MM.1S (cell line): ENCODE results near the gene NFATC1.
"Not testable (repeated sequence)": the region's sequence is repeated elsewhere in the genome, so short reads cannot be mapped to it uniquely, and the experiment has no call there.

ENCODE experiments used
- DNase-seq: peaks from one replicate; pipeline ENCODE4 v3.0.0-alpha.2; 2015
- H2AFZ ChIP-seq: fragments of 300-600 bp; sonication (generic); 2 replicates; pipeline ENCODE4 v1.6.0; 2016; ENCODE audit warnings: antibody characterized with exemption, low read length
- H3F3A ChIP-seq: fragments of 300-600 bp; sonication (generic); 2 replicates; pipeline ENCODE4 v1.6.1; 2016; ENCODE audit warnings: mild to moderate bottlenecking, antibody characterized with exemption, low read length, moderate library complexity, mixed read lengths; ENCODE audit not compliant: insufficient read depth
- H3K27ac ChIP-seq: fragments of 300-600 bp; sonication (generic); 2 replicates; pipeline ENCODE4 v1.5.1; 2016; ENCODE audit warnings: mild to moderate bottlenecking, low read length
- H3K27me3 ChIP-seq: fragments of 300-600 bp; sonication (generic); replicated peaks from 2 replicates; pipeline ENCODE4 v1.6.0; 2016; ENCODE audit warnings: low read length; ENCODE audit not compliant: insufficient read depth
- H3K36me3 ChIP-seq: fragments of 300-600 bp; sonication (generic); replicated peaks from 2 replicates; pipeline ENCODE4 v1.6.1; 2016; ENCODE audit warnings: mild to moderate bottlenecking, low read length, mixed read lengths; ENCODE audit not compliant: insufficient read depth
- H3K4me1 ChIP-seq: fragments of 300-600 bp; sonication (generic); 2 replicates; pipeline ENCODE4 v1.6.1; 2016; ENCODE audit warnings: low read length, mixed read lengths
- H3K4me2 ChIP-seq: fragments of 300-600 bp; sonication (generic); 2 replicates; pipeline ENCODE4 v1.6.0; 2016; ENCODE audit warnings: low read depth, low read length
- H3K4me3 ChIP-seq: fragments of 300-600 bp; sonication (generic); 2 replicates; pipeline ENCODE4 v1.5.1; 2016; ENCODE audit warnings: low read length, mixed read lengths
- H3K79me2 ChIP-seq: fragments of 300-600 bp; sonication (generic); 2 replicates; pipeline ENCODE4 v1.6.1; 2016; ENCODE audit warnings: mixed run types, low read length, mixed read lengths
- H3K9ac ChIP-seq: fragments of 300-600 bp; sonication (generic); 2 replicates; pipeline ENCODE4 v1.6.1; 2016; ENCODE audit warnings: low read length, mixed read lengths
- H3K9me2 ChIP-seq: fragments of 300-600 bp; sonication (generic); replicated peaks from 2 replicates; pipeline ENCODE4 v1.6.1; 2016; ENCODE audit warnings: mild to moderate bottlenecking, low read length, mixed read lengths; ENCODE audit not compliant: insufficient read depth
- H3K9me3 ChIP-seq: fragments of 300-600 bp; sonication (generic); replicated peaks from 2 replicates; pipeline ENCODE4 v1.6.1; 2016; ENCODE audit warnings: mild to moderate bottlenecking, low read length, mixed read lengths; ENCODE audit not compliant: insufficient read depth
- H4K20me1 ChIP-seq: fragments of 300-600 bp; sonication (generic); 2 replicates; pipeline ENCODE4 v1.6.1; 2016; ENCODE audit warnings: mild to moderate bottlenecking, low read length, moderate library complexity, mixed read lengths; ENCODE audit not compliant: insufficient read depth
- CTCF ChIP-seq: fragments of 300-600 bp; sonication (generic); IDR thresholded peaks from 2 replicates; pipeline ENCODE4 v1.5.1; 2016; ENCODE audit warnings: antibody characterized with exemption, low read length, mixed read lengths
- EZH2 ChIP-seq: fragments of 300-600 bp; sonication (generic); optimal IDR thresholded peaks from 2 replicates; pipeline ENCODE3; 2017; ENCODE audit warnings: low read depth, mild to moderate bottlenecking, antibody characterized with exemption, low read length, mixed read lengths
- EZH2phosphoT487 ChIP-seq: fragments of 300-600 bp; sonication (generic); IDR thresholded peaks from 2 replicates; pipeline ENCODE4 v1.6.1; 2018; ENCODE audit warnings: antibody characterized with exemption, low read length

Gene NFATC1

DNA sequence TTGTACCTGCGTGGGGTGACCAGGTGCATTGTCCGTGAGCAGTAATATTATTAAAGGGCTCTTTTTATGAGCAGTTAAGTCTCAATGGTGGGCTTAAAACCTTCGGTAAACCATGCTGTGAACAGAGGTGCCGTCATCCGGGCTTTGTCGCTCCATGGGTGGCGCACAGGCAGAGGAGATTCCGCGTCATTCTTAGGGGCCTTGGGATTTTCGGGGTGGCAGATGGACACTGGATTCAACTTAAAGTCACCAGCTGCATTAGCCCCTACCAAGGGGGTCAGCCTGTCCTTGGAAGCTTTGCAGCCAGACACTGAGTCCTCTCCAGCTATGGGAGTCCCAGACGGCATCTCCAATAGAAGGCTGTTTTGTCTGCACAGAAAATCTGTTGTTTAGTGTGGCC, 107.7 kb downstream of the NFATC1 start:
- Histone ChIP-seq H4K20me1 (no peaks in the 10 kb centered on the region), H3K4me2 (no peak overlapping the region), H3K27ac (no peak overlapping the region), H3K27me3 (no peaks in the 10 kb centered on the region), H3K4me3 (no peak overlapping the region), H3K79me2 (no peaks in the 10 kb centered on the region), H3F3A (no peaks in the 10 kb centered on the region), H3K9me2 (no peaks in the 10 kb centered on the region), H2AFZ (no peak overlapping the region), H3K9ac (no peak overlapping the region), H3K36me3 (no peaks in the 10 kb centered on the region), H3K9me3 (no peaks in the 10 kb centered on the region), H3K4me1 (no peaks in the 10 kb centered on the region)
- DNase-seq = no peak
- TF ChIP-seq CTCF = no peak
- TF ChIP-seq EZH2 = no peak
- no peak for TF ChIP-seq EZH2phosphoT487

DNA sequence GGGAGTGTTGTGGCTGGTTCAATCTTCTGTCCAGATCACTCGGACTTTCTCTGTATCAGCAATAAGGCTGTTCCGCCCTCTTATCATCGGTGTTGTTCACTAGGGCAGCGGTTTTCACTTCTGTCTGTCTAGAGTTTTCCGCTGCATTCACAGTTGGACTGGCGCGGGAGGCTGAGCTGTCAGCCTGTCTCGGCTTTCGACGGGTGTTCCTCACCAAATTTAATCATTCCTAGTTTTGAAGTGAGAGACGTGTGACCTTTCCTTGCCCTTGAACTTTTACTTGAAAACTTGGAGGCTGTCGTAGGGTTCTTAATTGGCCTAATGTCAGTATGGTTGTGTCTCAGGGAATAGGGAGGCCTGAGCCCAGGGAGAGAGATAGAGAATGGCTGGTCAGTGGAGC, 108.3 kb downstream of the NFATC1 start:
- H3K9ac ChIP-seq = no peak overlapping the region
- H3K9me2 ChIP-seq = no peaks in the 10 kb centered on the region
- H3K27me3 ChIP-seq = no peaks in the 10 kb centered on the region
- H3F3A ChIP-seq = no peaks in the 10 kb centered on the region
- no peaks in the 10 kb centered on the region for H3K36me3 ChIP-seq
- H3K27ac ChIP-seq = no peak overlapping the region
- H3K4me1 ChIP-seq = no peaks in the 10 kb centered on the region
- H2AFZ ChIP-seq = no peak overlapping the region
- DNase-seq = no peak
- no peaks in the 10 kb centered on the region for H4K20me1 ChIP-seq
- TF ChIP-seq CTCF (no peak), EZH2 (no peak), EZH2phosphoT487 (no peak)
- H3K9me3 ChIP-seq = no peaks in the 10 kb centered on the region
- no peak overlapping the region for H3K4me3 ChIP-seq
- no peak overlapping the region for H3K4me2 ChIP-seq
- H3K79me2 ChIP-seq = no peaks in the 10 kb centered on the region

GRCh38 chr18:79504495-79504894, 108.8 kb downstream of the NFATC1 start:
- H3K36me3 ChIP-seq, H3K4me3 ChIP-seq, H3K9me3 ChIP-seq, H3K9me2 ChIP-seq, H3K4me2 ChIP-seq, H4K20me1 ChIP-seq, H3K79me2 ChIP-seq, DNase-seq, H3F3A ChIP-seq, H3K4me1 ChIP-seq, H3K27me3 ChIP-seq, H2AFZ ChIP-seq, H3K9ac ChIP-seq, H3K27ac ChIP-seq: not testable (repeated sequence)

DNA sequence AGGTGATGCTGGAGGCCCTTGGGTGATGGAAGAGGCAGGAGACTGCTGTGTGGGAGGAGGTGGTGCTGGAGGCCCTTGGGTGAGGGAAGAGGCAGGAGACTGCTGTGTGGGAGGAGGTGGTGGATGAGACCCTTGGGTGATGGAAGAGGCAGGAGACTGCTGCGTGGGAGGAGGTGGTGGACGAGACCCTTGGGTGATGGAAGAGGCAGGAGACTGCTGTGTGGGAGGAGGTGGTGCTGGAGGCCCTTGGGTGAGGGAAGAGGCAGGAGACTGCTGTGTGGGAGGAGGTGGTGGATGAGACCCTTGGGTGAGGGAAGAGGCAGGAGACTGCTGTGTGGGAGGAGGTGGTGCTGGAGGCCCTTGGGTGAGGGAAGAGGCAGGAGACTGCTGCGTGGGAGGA, 109.7 kb downstream of the NFATC1 start:
- H3K9me3 ChIP-seq, H3K27ac ChIP-seq, H3K27me3 ChIP-seq, H3K4me1 ChIP-seq, H3K9me2 ChIP-seq, H3K4me3 ChIP-seq, H3F3A ChIP-seq, H3K9ac ChIP-seq, H3K4me2 ChIP-seq, H3K36me3 ChIP-seq, H2AFZ ChIP-seq, H4K20me1 ChIP-seq, H3K79me2 ChIP-seq, DNase-seq: not testable (repeated sequence)
